Activated CD8-positive, alpha-beta memory T cell treated with anti-CD3 and anti-CD28 coated beads, Interleukin-2, amount 50 U/mL, for 1 hour (primary cell): ENCODE data around the gene CACNA2D2.
"Not testable (repeated sequence)": the region's sequence is repeated elsewhere in the genome, so short reads cannot be mapped to it uniquely, and the experiment has no call there.

Experiments used
- DNase-seq: peaks from one replicate; pipeline ENCODE4 v3.0.0-alpha.2; 2020; ENCODE audit errors: extremely low read depth

CACNA2D2 gene

DNA sequence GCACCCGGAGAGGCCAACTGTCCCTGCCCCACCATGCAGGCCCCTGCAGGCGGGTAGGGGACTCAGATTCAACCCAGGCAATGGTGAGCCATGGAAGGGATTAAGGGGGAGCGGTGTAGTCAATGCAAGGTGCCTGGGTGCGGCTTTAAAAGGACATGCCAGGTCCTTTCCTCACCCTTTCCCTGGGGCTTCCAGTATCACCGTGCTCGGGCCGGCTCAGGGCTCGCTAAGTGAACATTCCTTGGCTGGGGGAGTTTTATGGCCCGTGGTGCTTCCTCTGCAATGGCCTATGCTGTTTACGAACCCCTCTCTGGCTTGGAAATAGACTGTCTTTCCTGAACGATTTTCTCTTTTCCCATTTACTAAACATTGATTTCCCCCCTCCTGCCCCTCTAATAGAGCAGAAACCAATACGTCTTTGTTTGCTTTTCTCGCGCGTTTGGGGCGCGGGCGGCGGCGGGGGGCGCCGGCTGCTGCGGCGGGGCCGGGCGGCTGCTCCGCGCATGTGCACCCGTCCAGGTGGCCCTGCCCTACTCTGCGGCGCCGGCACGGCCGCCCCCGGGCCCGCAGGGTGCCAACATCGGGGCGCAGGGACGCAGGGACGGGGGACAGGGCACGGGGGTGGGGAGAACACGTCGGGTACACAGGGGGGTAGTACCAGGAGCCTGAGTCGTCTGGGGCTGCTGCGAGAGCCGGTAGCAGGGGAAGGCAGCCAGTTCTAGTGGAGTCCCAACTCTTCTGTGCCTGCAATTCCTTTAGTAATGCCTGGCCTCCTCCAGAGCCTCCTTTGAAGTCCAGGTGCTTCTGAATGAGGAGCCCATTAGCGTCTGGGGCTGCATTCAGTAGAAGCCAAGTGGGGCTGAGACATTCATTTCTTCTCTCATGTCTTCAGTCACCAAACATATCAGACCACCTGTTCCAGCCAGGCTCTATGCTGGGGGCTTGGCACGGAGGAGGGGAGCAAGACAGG, 26.9 kb upstream of the CACNA2D2 start:
- DNase-seq = no peak

GRCh38 chr3:50525987-50526386, 22.6 kb upstream of the CACNA2D2 start:
- no peak for DNase-seq

- DNase-seq = no peak
Observed at GRCh38 chr3:50525191-50525910, 21.9 kb upstream of the CACNA2D2 start.

DNA sequence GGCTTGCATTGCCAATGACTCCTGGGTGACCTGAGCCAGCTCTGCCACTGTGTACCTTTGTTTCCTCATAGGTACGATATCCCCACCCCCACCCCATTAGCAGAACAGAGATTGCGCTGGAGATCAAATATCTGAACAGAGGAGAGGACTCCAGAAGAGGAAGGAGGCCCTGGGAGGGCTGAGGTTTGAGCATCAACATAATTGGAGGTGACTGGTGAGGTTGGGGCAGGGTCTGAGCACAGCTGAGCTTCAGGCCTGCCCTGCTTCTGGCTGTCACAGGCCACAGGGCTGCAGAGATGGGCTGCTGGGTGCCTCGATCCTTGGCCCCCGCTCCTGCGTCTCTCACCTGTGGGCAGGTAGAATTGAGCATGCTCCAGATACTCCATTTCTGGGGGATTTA, 21.3 kb upstream of the CACNA2D2 start:
- DNase-seq = no peak

DNA sequence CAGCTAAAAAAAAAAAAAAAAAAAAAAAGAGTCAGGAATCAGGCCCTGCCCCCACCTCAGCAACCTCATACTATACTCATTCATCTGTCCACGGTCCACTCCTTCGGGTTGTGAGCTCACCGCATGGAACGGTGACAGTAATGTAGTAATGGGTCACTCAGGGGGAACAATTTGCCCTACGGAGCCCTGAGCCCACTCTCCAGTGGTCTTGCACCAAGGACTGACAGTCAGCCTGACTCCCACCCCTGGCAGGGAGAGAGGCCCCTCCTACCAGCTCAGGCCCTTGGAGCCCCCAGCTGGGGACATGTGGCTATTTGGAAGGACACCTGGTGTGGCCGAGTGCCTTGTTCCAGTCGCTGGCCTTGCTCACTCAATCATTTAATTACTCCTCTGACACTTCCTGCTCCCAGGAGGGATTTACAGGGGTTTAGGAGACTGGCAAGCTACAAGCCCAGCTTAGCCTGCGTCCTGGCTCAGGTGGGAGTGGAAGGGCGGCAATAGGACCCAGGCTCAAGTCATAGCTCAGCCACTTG, 19.9 kb upstream of the CACNA2D2 start:
- no peak for DNase-seq

DNA sequence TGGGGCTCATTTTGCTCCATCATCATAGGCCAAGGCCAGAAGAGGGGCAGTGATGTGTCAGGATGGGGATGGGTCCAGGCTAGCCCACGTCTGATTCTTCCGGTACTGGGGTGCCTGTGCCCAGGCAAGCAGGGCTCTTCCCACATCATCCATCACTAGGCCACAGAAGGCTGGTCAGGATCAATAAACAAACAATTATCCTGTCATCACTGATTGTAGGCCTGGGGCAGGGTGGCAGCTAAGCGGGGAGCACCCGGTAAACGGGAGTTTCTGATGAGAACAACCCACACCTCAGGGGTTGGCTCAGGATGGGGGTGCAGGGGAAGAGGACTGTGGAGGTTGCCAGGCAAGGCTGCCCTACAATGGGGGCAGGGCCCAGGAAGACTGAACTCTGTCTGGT, 18.1 kb upstream of the CACNA2D2 start:
- no peak for DNase-seq

GRCh38 chr3:50520849-50521248, 17.4 kb upstream of the CACNA2D2 start:
- DNase-seq = no peak

DNA sequence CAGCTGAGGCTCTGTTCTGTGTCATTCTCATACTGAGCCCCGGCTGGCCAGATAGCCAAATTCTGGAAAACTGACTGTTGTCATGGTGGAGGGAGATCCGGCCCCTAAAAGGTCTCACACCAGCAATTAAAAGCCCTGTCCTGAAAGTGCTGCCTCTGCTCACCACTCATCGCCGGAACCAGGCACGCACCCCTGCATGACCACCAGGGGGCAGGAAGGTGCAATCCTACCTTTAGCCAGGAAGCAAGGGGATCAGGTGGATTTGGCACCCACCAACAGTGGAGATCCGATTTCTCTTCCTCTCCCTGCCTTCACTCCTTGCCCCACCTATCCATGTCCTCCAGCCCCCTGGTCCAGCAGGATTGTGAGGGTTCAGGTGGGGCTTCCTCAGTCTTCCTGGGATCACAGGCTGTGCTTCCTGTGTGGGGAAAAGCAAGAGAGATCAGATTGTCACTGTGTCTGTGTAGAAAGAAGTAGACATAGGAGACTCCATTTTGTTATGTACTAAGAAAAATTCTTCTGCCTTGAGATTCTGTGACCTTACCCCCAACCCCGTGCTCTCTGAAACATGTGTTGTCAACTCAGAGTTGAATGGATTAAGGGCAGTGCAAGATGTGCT, 16.1 kb upstream of the CACNA2D2 start:
- DNase-seq = peak; percentile 21

DNA sequence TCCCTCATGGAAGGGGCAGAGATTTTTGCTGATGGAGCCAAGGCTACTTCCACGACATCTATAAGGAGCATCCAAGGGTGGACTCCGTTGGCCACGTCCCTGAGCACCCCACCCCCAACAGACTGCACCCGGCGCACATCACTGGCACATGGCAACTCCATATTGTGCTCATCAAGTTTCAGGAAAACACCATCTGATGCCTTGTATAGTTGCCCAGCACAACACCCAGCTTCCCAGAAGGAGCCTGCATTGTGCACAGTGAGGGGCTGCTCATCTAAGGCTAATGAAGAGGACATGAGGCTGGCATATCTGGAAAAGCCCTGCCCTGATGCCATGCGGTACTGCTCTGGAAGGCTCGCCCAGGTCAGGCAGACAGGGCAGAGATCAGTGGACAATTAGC, 15.0 kb upstream of the CACNA2D2 start:
- DNase-seq = no peak

DNA sequence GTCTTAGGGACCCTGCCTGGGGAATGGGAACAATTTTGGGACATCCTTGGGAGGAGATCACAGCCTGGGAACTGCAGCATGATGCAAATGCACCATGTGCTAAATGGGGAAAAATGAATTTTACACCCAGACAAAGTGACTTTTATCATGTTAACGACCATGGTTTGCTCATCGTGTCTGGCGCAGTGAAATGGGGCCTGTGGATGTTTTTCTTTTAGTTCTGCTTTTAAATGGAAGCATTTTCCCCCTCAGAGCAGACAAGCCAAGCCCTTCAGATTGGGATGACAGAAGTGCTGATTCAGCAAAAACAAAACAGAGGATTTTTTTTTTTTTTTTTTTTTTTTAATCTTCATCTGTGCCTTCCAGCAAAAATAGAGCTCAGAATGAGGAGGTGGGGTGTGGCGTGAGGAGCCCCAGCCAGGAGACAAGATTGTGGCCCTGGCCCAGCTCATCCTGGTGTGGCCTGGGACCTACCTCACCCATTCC, 14.3 kb upstream of the CACNA2D2 start:
- no peak for DNase-seq

DNA sequence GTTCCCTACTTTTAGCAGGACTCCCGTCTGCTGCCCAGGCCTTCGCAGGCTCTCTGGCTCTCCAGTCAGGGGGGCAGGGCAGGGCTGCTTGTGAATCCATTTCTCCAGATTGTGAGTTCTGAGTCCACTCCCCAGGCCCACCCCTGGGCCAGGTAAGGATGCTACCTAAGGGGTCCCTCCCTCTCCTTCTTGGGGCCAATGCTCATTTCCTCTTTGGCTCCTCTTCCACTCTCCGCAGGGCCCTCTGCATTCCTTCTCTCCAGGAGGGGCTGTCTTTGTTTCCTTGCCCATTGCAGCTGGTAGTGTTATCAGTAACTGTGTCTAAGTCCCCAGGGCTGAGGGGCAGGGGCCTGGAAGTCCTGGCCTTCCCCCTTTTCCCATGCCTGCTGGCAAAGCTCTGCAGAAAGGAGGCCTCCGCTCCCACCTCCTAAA, 13.0 kb upstream of the CACNA2D2 start:
- no peak for DNase-seq

GRCh38 chr3:50515565-50516439, 12.4 kb upstream of the CACNA2D2 start:
- no peak for DNase-seq

- DNase-seq = not testable (repeated sequence)
Observed at GRCh38 chr3:50512908-50513307, 9.5 kb upstream of the CACNA2D2 start.

DNA sequence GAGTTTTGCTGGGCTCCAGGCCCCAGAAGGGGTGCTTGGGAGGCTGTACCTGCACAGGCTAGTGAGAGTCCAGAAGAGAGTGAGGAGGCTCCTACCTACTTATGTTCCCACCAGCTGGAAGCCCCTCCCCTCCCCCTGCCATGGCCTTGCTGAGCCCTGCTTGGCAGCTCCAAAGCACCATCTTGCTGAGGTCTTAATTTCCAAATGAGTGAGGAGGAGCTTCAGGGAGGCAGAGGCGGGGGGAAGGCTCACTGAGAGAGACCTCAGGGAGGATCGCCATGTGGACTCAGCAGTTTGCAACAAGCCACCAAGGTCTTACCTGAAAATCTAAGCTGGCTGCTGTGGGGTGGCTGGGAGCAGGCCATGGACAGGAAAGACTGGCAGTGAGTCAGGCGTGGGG, 8.7 kb upstream of the CACNA2D2 start:
- DNase-seq = no peak

GRCh38 chr3:50510325-50510724, 6.9 kb upstream of the CACNA2D2 start:
- DNase-seq = no peak

DNA sequence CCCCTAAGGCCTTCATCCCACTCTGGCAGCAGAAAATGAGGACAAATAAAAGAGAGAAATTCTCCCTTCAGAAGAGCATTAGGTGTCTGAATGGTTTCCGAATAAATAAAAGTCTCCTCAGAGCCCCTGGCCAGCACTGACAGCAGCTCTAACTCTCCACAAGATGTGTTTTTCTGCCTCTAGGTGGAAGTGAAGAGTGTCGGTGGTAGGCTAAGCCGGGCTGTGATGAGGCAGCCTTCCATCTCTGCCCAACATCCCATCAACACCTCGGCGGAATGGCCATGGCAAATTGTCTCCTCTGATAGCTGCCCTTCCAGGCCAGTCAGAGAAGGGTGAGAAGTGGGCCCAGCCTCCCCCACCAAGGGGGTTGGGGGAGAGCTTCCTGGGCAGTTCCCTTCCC, 6.3 kb upstream of the CACNA2D2 start:
- DNase-seq = no peak

DNA sequence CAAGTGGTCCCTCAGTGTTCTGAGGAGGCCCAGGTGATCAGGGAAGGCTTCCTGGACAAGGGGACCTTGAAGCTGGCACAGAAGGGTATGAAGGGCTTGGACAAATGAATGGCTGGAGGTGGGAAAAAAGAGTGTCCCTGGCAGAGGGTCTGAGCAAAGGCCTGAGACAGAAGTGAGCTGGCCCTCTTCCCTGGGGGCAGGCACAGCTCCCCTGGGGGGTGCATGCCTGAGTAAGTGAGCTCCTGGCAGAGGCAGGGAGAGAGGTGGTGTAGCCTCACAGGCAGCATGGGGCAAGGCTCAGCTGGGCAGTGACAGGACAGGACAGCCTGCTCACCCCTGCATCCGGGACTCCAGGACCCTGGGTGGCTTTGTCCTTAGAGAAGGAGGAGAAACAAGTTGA, 5.4 kb upstream of the CACNA2D2 start:
- no peak for DNase-seq

- no peak for DNase-seq
Observed at GRCh38 chr3:50506169-50506568, 2.7 kb upstream of the CACNA2D2 start.

DNA sequence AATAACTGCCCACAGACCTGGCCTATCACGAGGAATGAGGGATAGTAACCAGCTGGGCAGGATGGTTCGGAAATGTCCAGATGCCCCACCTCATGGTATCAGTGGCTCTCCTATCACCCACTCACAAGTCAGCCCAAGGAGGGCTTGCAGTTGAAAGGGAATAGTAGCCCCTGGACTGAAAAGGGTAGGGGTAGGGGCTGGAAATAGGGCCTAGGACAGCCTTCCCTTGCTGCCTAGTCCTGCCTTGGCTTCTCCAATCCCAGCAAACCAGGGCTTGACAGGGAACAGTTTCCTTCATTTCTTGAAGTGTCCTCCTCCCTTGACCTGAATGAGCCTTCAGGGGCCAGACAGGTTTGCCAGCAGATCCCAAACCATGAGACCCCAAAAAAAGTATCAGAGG, 1.2 kb upstream of the CACNA2D2 start:
- DNase-seq = no peak

DNA sequence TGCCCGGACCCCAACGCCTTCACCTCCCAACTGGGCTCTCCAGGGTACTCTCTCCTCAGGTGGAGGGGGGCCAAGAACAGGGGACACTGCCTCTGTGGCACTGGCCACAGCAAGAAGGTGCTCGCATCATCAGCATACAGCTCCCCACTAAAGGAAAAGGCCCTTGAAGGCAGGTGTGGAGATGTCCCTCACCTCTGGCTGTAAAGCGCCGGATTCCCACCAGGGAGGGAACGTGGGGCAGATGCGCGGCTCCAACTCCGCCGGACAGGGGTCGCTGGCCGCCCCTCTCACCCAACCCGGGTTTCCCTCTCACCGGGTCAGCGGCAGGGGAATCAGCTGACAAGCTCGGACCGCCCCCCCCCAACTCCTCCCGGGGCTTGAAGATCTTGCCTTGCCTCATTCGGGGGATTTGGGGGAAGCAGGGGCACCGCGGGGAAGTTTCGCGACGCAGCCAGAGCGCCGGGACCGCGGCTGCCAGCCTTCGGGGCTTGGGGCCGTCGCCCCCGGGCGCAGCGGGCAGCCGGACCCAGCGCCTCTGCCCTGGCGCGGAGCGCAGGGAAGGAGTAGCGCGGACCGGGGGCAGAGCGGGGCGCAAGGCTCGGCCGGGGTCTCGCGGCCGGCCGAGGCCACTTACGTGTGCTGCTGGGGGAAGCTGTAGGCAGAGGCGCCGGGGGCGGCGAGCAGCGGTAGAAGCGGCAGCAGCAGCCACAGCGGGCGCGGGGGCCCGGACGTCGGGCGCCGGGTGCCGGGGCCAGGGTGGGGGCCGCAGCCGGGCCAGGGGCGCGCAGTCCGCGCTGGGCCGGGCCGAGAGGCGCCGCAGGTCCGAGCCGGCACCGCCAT, 630 bp downstream of the CACNA2D2 start:
- no peak for DNase-seq
